NCI-H1694 (cell line): ENCODE data around the gene ADNP.

ENCODE experiments used
- DNase-seq: peaks from one replicate; lab custom pipeline; 2025; lab: John Stamatoyannopoulos, UW

Gene ADNP

GRCh38 chr20:50932016-50932485, 814 bp upstream of the ADNP start:
- DNase-seq: no peak

GRCh38 chr20:50930976-50931305, 296 bp downstream of the ADNP start:
- no peak for DNase-seq

- no peak for DNase-seq
Observed at GRCh38 chr20:50930139-50930975, 880 bp downstream of the ADNP start.

GRCh38 chr20:50929299-50930138, 1.7 kb downstream of the ADNP start:
- DNase-seq: peak; percentile 89

- no peak for DNase-seq
Observed at GRCh38 chr20:50928469-50928868, 2.8 kb downstream of the ADNP start.

- DNase-seq: no peak
Observed at GRCh38 chr20:50926530-50926929, 4.7 kb downstream of the ADNP start.

- no peak for DNase-seq
Observed at GRCh38 chr20:50924261-50924920, 6.8 kb downstream of the ADNP start.

GRCh38 chr20:50921803-50922501, 9.3 kb downstream of the ADNP start:
- DNase-seq: no peak

- no peak for DNase-seq
Observed at GRCh38 chr20:50920997-50921396, 10.2 kb downstream of the ADNP start.

GRCh38 chr20:50919567-50919966, 11.7 kb downstream of the ADNP start:
- no peak for DNase-seq

GRCh38 chr20:50918403-50918802, 12.8 kb downstream of the ADNP start:
- DNase-seq: no peak

GRCh38 chr20:50916934-50917333, 14.3 kb downstream of the ADNP start:
- DNase-seq: no peak

- no peak for DNase-seq
Observed at GRCh38 chr20:50916257-50916656, 15.0 kb downstream of the ADNP start.

GRCh38 chr20:50915424-50915823, 15.8 kb downstream of the ADNP start:
- DNase-seq: no peak

- DNase-seq: no peak
Observed at GRCh38 chr20:50913690-50914375, 17.4 kb downstream of the ADNP start.

GRCh38 chr20:50911716-50912115, 19.5 kb downstream of the ADNP start:
- DNase-seq: no peak

- no peak for DNase-seq
Observed at GRCh38 chr20:50911030-50911429, 20.2 kb downstream of the ADNP start.

GRCh38 chr20:50909413-50909812, 21.8 kb downstream of the ADNP start:
- DNase-seq: no peak

- no peak for DNase-seq
Observed at GRCh38 chr20:50904067-50904570, 27.1 kb downstream of the ADNP start.

- no peak for DNase-seq
Observed at GRCh38 chr20:50903353-50904051, 27.7 kb downstream of the ADNP start.

GRCh38 chr20:50901301-50901700, 29.9 kb downstream of the ADNP start:
- no peak for DNase-seq
